HG02610 (cell line): ENCODE measurements around the gene PCDH12.
A peak's percentile ranks its signal among the peaks of the same experiment; 100 is the strongest.

ENCODE experiments used
- ATAC-seq: cut with Tn5 transposase; IDR thresholded peaks from one replicate; pipeline ENCODE4 v1.9.1; 2021; ENCODE audit warnings: mild to moderate bottlenecking, moderate library complexity; ENCODE audit not compliant: unreplicated experiment

Gene PCDH12

DNA sequence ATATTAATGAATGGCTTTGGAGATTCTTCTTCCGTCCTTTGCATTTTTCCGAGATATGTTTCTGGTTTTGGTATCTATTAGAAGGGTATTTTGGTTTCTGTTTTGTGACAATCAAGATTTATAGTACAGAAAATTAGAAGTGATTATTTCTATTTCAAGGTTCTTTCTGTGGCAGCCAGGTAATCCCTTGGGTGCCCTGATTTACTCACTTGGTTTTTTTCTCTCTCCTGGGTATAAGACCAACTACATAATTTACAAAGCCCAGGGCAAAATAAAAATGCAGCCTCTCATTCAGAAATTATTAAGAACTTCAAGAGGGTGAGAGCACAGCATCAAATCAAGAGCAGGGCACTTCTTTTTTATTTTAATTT, 8.9 kb upstream of the PCDH12 start:
- no peak for ATAC-seq

DNA sequence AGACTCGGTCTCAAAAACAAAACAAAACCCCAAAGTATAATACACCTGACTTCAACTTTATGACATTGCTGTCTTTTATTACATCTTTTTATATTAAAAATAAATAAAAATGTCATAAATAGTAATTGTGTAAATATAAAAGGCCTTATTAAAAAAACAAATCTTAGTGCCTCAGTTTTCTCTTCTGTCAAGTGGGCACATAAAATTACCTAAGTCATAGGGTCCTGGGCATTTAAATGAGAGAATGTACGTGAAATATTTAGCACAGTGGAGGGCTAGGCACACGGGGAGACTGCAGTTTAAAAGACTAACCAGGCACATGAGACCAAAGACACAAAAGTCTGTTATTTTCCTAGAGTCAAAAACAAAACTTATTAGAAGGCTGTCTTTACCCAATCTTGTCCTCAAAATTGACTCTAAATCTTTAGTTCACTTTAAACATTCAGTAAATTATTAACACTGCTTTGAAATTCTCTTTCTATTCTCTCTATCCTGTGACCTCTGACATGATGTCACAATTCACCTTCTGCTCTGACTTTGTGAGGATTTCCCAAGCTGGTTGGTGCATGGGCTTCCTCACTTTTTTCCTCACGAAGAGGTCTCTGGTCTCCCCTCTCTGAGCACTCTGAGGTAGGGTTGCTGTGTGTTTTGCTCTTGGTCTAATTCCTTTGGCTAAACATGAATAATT, 8.4 kb upstream of the PCDH12 start:
- no peak for ATAC-seq

DNA sequence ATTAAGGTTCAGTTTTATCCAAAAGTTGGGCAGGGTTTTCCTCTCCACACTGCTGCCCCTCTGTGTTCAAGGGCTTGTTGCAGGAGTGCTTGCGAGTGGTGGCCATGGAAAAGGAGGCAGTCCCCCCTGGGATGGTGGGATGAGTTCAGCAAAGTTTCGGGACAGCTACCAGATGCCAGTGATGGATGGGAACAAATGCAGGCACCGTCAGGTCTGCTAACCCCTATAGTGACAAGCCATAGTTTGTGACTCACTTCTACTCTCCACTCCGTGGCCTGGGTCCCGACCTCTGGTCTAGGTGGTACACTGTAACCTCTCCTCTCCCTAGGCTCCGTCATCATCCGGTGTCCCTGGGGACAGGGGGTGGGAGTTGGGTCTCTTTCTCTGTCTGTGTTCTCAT, 7.1 kb upstream of the PCDH12 start:
- no peak for ATAC-seq

DNA sequence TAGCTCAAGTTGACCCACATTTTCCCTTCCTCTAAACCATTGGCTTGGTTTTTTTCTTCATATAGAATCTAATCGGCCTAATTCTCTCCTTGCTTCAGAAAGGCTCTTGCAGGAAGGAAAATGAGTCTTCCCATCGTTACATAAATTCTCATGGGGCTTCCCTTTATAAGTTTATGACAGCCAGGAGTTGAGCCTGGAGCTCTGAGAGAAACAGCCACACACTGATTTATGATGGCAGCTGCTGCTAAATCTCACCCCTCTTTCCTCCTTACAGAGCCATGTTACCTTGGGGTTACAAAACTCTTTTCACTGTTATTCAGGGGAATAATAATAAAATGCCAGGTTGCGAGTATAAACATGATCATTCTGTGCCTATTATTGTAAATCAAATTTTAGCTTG, 5.7 kb upstream of the PCDH12 start:
- no peak for ATAC-seq

DNA sequence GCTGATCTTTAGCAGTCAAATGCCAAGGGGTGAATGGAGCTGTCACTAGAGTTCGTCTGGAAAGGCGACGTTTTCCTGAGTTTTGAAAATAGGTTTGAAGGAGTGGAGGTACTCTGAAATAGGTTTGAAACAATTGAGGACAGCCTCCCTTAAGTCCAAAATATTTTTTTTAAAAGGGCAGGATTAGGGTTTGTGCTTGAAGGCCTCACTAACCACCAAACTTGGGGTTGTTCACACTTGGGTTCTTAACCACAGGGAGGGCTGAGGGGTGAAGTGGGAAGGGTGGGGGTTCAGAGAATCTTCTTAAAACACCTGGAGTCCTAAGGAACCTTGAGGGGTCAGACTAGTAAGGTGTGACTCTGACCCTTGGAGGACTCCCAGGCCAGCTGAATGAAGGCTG, 3.5 kb upstream of the PCDH12 start:
- no peak for ATAC-seq

DNA sequence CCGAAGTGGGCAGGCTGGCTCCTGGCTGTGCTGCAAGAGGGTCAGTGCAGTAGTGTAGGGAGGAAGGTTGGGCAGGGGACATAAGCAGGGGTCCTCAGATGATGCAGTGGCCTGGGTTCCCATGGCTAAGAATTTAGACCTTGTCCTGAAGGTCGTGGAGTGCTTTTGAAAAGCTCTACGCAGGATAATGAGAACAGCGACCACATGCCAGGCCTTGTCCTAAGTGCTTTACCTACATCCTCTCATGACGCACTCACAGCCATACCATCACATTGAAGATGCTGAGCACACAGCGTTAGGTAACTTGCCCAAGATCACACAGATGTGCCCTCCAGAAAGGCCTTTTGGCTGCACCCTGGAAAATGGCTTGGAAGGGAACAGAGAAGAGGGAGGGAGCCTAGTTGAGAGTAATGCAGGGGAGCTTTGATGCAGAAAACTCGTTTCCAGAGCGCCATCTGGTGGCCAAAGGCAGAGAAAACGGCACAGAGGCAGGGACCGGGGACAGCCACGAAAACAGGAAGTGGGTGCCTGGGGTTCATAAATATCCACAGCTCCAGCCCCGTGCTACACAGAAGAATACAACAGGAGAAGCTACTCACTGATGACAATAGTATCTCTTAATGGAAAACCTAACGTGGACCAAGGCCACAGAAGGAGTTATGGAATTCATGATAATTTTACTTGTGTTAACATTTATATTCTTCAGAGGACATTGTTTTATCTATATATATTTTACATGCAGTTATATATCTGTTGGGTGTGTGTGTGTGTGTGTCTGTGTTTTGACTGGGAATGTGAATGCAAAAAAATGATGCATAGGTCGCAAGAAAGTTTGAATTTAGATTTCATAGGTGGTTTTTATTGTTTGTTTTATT, 2.7 kb upstream of the PCDH12 start:
- peak; percentile 91 for ATAC-seq

DNA sequence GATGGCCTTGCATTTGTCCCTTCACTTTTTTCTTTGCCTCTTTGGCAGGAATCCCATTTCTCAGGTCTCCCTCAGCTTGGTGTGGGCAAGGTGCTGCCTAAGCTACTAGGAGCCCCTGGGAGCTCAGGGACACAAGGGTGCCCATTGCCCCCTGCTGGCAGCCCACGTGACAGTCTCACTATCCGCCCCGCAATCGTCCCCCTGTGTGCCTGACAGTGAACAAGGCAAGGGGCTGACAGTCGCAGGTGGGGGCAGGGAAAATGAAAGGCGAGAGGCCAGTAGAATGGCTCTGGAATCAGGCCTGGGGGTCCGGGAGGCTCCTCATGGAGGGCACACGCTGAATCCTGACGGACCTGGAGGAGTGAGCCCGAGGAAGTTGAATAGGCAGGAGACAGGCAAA, 2.0 kb upstream of the PCDH12 start:
- ATAC-seq, result no peak

DNA sequence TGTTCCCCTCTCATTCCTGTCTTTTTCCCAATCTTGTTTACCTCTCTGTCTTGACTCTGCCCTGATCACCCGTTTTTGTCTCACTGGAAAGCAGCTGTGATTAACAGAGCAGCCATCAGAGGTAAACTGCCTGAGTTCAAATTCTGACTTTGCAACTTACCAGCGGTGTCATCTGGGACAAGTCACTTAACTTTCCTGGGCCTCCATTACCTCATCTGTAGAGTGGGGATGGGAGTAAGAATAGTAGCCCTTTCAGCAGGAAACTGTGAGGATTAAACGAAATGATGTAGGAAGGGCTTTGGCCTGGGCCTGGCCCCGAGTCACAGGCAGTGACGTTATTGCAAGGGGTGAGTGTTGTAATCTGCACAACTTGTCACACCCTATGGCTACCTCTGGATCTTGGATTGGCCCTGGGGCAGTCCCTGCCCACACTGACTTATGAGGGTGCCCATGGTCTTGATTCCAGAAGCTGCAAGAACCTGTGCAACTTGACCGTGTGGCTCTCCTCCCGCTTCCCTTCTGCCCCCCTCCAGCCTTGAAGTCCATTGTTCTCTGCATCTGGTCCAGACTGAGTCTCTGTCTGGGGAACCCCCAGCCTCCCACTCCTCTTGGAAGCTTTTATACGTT, 657 bp upstream of the PCDH12 start:
- no peak for ATAC-seq

DNA sequence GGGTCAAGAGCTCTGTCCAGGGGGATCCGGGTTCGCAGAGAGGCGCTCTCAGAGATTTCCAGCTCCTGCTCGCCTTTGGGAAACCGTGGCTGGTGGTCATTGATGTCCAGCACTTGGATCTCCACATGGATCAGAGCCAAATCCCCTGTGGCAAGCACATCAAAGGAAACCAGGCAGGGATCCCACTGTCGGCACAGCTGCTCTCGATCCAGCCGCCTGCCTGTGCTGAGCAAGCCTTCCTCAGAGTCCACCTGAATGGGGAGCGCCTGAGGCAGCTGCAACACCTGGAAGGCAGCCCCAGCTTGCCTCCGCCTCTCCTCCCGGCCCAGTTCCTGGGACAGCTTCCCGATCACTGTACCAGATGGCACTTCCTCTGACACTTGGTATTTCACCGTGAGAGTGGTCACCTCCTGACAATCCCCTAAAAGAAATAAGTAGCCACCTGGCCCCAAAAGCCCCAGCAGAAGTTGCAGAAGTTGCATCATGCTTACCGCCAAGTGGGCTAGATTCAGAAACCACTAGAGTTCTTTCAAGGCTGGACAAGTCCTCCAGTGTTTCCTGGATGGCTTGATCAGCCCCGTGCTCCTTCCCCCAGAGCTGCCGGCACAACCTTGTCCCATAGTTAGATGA, 520 bp downstream of the PCDH12 start:
- no peak for ATAC-seq

DNA sequence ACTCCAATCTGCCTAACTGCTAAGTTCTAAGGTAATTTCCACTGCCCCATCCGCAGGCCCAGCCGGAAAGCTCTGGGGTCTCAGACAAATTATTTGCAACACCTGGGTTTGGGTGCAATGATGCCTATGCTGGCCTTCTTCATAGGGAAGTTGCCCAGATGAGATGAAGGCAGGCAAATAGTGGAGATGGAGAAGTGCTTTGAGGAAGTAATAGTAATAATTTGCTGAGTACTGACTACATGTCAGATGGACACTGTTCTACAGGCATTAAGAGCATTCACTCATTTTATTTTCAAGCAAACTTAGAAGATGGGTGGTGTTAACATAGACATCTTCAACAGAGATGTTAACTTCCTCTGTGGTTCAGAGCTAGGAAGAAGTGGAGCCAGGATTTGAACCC, 3.8 kb downstream of the PCDH12 start:
- no peak for ATAC-seq

DNA sequence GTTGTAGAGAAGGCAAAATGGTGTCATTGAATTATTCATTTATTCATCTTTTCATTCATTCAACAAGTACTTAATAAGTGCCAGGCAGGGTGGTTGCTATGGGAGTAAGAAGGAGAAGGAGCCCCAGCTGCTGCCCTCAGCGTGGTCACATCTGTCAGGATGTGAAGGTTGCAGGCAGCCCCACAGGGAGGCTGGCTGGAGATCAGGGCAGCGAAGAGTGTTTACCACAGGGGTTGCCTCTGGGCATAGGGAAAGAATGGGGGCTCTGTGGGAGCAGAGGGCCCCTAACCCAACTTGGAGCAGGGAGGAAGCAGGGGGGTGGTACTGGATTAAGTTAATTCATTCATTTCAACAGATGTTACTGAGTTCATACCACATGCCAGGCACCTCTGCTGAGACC, 6.0 kb downstream of the PCDH12 start:
- no peak for ATAC-seq

DNA sequence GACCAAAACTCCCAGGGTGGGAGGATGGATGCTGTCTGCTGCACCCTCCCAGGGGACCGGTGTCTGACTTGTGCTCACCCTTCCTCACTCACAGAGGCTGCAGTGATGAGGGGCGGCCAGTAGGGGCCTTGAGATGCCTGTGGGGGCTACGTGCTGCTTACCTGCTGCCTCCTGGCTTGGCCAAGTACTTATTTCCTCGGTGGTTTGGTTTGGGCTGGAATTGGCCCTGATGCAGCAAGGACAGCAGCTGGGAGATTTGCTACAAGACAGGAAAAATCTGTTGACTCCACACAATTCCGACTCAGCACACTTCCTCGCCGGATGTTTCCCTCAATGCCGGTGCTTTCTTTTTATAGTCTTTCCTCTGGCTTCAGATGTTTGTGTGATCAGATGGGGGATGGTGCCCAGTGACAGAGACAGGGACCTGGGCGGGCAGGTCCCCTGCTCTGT, 6.6 kb downstream of the PCDH12 start:
- peak; percentile 78 for ATAC-seq

DNA sequence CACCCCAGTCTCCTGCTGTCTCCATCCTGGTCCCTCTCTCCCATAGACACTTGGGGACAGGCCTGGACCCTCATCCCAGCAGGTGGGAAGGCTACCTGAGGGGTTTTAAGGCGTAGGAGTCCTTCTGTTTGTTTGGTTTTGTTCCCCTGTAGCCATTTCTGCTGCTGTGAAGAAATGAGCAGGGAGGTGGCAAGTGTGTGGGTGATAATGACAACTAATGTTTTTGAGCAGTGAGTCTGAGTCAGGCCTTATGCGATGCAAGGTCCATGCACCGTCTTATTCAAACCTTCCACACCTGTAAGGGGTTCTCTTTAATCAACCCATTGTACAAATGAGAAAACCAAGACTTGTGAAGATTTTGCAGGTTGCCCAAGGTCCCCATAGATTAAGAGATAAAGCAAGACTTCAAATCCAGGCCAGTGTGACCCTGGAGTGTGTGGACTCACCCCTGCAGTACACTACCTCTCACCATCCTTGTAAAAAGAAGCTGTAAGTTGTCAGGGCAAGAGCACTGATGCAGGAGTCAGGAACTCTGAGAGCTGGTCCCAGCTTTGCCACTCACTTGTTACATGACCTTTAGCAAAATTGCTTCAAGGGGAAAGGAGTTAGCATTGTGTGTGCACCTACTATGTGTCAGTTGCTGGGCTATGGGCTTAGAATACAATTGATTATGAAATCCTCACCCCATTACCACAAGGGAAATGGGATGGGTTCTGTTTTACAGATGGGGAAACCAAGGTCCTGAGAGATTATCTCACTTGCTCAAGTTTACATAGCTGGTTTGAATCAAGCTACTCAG, 7.6 kb downstream of the PCDH12 start:
- ATAC-seq, result no peak

DNA sequence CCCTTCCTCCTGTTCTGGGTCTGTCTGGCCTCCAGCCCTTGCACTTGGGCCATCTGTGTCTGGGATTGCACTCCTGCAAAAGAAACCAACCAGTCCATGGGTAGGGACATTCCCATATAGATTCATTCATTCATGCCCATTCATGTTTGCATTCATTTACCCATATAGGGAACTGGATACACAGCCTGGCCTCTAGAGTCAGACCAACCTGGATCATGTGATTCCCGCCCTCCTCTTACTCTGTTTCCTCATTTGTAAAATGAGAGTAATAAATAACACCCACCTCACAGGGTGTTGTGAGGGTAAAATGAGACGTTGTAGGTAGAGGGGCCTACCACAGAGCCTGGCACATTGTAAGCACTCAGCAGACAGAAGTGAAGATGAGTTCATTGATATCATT, 8.5 kb downstream of the PCDH12 start:
- ATAC-seq, result no peak

DNA sequence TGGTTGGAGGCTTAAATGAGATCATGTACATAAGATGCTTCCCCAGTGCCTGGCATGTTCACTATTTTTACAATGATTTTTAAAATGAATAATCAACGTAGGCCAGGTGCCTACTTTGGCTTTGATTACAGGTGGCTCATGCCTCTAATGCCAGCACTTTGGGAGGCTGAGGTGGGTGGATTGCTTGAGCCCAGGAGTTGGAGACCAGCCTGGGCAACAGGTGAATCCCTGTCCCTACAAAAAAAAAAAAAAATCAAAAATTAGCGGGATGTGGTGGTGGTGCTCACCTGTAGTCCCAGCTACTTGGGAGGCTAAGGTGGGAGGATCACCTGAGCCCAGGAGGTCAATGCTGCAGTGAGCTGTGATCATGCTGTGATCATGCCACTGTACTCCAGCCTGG, 9.2 kb downstream of the PCDH12 start:
- no peak for ATAC-seq

DNA sequence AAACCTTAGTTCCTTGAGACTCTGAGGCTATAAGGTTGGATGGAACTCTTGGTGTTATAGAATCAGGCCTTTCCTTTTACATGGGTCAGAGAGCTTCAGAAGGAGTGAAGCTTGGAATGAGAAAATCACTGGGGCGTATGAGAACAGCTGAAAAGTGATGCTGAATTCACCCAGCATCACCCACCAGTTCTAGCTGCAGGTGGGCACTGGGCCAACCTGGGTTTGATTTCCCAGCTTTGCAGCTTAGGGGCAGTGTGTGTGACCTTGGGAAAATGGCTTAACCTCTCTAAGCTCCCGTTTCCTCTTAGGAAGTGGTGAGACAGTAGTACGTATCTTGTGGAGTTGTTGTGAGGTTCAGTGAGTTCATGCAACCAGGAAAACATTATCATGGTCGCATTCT, 10.7 kb downstream of the PCDH12 start:
- ATAC-seq, result no peak

DNA sequence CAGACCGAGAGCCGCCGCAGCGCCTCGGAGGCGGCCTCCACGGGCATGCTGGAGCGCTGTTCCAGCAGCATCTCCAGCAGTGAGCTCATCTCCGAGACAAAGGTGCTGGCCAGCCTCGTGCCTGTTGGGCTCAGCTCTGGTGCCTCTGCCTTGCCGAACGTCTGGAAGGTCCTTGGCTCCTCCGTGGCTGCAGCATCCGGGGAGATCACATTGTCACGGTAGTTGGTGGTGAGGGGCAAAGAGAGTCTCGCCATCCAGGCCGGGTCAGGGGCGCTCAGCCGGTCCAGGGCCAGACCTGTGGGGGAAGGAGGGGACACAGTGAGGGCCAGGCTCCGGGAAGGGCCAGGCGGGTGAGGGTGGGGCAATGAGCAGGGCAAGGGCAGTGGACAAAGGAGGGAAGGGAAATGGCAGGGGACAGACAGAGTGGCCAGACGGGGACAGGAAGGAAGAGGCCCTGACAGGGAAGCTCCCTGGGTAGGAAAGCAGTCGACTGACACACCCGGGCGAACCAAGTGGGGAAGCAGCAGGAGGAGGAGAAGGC, 12.4 kb downstream of the PCDH12 start:
- ATAC-seq, result no peak

DNA sequence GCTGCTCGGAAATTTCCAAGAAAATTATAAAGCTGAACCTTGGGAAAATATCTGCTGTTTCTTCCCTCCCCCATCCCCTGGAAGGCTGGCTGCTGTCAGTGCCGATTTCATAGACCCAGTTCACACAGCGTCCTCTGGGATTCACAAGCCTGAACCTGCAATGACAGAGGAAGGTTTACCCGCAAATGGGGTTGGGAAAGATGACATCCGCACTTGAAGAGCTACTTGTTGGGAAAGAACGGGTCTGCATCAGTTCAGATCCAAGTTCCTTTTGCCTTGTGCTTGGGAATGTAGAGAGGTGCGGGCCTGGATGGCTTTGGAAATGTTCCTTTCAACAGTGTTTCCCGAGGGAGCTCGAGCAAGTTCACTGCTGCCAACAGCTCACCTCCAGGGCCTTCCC, 13.9 kb downstream of the PCDH12 start:
- no peak for ATAC-seq

DNA sequence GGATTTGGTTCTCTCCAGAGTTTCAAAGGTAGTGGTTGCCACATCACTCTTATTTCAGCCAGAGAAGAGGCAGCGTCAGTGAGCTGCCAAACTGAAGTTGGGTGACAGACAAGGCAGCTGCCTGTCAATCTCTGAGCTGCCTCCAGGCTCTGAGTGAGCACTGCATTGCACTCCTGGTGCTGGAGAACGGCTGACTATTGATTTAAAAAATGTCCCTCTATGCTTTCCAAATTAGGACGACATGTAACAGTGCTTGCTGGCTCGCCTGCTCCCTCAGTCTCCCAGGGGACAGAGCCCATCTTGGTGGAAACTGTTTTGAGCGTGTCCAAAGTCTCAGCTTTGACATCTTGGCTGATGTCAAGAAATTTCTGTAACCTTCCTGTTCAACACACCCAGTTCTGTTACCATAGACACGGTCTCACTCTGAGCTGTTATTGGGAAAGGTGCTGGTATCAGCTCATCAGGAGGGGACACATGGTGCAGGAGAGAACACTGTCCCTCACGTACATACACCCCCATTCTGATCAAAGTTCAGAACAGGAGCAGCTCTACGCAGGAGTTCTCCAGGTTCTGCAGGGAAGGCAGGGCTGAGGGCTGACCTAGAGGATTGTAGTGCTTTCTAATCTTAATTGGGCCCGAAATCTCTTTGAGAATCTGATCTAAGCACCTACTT, 15.7 kb downstream of the PCDH12 start:
- ATAC-seq, result no peak

DNA sequence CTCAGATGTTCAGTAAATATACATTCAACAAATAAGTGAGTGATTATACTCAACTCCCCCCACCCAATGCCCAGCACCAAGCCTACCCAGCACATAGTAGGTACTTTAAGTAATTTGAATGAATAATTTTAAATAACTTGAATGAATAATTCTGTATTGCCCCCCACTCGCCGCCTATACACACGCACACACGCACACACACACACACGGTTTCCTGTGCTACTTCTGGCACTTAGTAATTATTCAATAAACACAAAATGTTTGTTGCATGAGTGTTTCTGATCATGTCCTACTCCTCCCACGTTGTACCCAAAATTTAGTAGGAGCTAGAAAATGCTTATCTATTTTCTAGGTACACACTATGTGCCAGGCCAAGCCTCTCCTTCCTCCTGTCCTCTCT, 16.2 kb downstream of the PCDH12 start:
- no peak for ATAC-seq
